H1 (cell line): ENCODE data around the gene SQOR.

Experiments used
- CEBPB ChIP-seq: IDR thresholded peaks from 2 replicates; pipeline ENCODE4 v1.6.1; 2012; ENCODE audit warnings: low read depth, low read length
- CHD2 ChIP-seq: IDR thresholded peaks from 2 replicates; pipeline ENCODE4 v1.6.1; 2012; ENCODE audit warnings: low read length, improper control_type of control experiment
- CTCF ChIP-seq, 3 experiments: IDR thresholded peaks; 1 replicate in 2 of 3; 2 replicates in 1 of 3; pipeline versions ENCODE4 v1.5.1 to v1.6.1; 2011; ENCODE audit warnings: low read length in 3 of 3, mild to moderate bottlenecking in 3 of 3, inconsistent platforms in 2 of 3, low read depth in 1 of 3, moderate library complexity in 1 of 3; ENCODE audit not compliant: insufficient read depth in 1 of 3; ENCODE audit errors: control extremely low read depth in 1 of 3
- JUND ChIP-seq: IDR thresholded peaks from 2 replicates; pipeline ENCODE4 v1.6.1; 2011; ENCODE audit warnings: mild to moderate bottlenecking, improper control_type of control experiment, low read length
- KDM5A ChIP-seq: fragments of 200-600 bp; IDR thresholded peaks from 2 replicates; pipeline ENCODE4 v1.7.1; 2012; ENCODE audit warnings: mild to moderate bottlenecking, low read length, inconsistent platforms, mixed read lengths
- POLR2A ChIP-seq, 2 experiments: IDR thresholded peaks; 1 replicate in 1 of 2; 2 replicates in 1 of 2; pipeline ENCODE4 v1.6.1; 2011; ENCODE audit warnings: low read depth in 2 of 2, low read length in 2 of 2, mild to moderate bottlenecking in 2 of 2; ENCODE audit errors: control extremely low read depth in 1 of 2
- POLR2AphosphoS5 ChIP-seq: IDR thresholded peaks from 2 replicates; pipeline ENCODE4 v1.6.1; 2011; ENCODE audit warnings: low read depth, low read length
- SIX5 ChIP-seq: IDR thresholded peaks from 2 replicates; pipeline ENCODE4 v1.6.1; 2011; ENCODE audit warnings: mild to moderate bottlenecking, low read depth, low read length
- TAF1 ChIP-seq: IDR thresholded peaks from 2 replicates; pipeline ENCODE4 v1.6.1; 2011; ENCODE audit warnings: mild to moderate bottlenecking, low read depth, low read length
- TAF7 ChIP-seq: optimal IDR thresholded peaks from 2 replicates; pipeline ENCODE3; 2011; ENCODE audit warnings: low read depth, mild to moderate bottlenecking, inconsistent platforms, low read length, moderate library complexity, borderline replicate concordance
- USF2 ChIP-seq: IDR thresholded peaks from 2 replicates; pipeline ENCODE4 v1.6.1; 2011; ENCODE audit warnings: low read length, improper control_type of control experiment
- YY1 ChIP-seq: IDR thresholded peaks from 2 replicates; pipeline ENCODE4 v1.6.1; 2011; ENCODE audit warnings: low read depth, mild to moderate bottlenecking, low read length
- ZNF274 ChIP-seq: IDR thresholded peaks from 2 replicates; pipeline ENCODE4 v1.7.0; 2012; ENCODE audit warnings: low read length, borderline replicate concordance; ENCODE audit errors: extremely low read depth

GRCh38 chr15:45674677-45675076 is 39.8 kb downstream of the SQOR start:
- TF ChIP-seq JUND = no peak
- TF ChIP-seq POLR2AphosphoS5 = no peak
- TF ChIP-seq CTCF (IDR thresholded peaks at IDR 0.05; ENCODE audit: control extremely low read depth in 1 of 3, insufficient read depth in 1 of 3, low read depth in 1 of 3, low read length in 3 of 3) = no peak
- TF ChIP-seq USF2 = no peak
- no peak for TF ChIP-seq CEBPB
- no peak for TF ChIP-seq ZNF274
- no peak for TF ChIP-seq KDM5A
- no peak for TF ChIP-seq TAF1
- TF ChIP-seq TAF7 = no peak
- TF ChIP-seq SIX5 = no peak
- TF ChIP-seq POLR2A (IDR thresholded peaks at IDR 0.05; ENCODE audit: control extremely low read depth in 1 of 2, low read depth in 2 of 2, low read length in 2 of 2) = no peak
- no peak for TF ChIP-seq YY1
- no peak for TF ChIP-seq CHD2
